DOHH2 (cell line): ENCODE measurements around the gene IL17RA.

ENCODE experiments used
- EZH2phosphoT487 ChIP-seq: fragments of 200-600 bp; sonication (generic); IDR thresholded peaks from 2 replicates; pipeline ENCODE4 v1.6.1; 2017; ENCODE audit warnings: borderline replicate concordance, mild to moderate bottlenecking, antibody characterized with exemption, low read length, moderate library complexity, mixed read lengths
- TF ChIP-seq, protein P1 (sequence below): fragments of 200-600 bp; sonication (generic); IDR thresholded peaks from one replicate; pipeline ENCODE4 v1.5.1; 2014; ENCODE audit warnings: antibody characterized with exemption, mild to moderate bottlenecking, low read depth, low read length; ENCODE audit not compliant: poor library complexity, severe bottlenecking

DNA sequence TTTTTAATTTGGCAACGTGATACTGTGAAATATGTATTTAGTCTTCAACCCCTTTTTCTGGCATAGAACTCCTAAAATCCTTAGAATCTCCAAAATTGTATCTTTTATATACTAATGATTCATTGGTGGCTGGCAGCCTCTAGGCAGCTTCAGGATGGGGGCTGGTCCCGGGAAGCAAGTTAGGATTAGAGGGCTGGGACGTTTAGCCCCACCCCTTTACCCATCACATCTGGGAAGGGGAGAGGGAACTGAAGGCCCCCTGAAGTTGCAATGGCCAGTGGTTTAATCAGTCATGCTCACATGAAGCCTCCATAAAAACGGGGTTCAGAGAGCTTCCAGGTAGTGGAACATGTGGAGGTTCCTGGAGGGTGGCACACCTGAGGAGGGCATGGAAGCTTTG, 7.1 kb downstream of the IL17RA start:
- TF ChIP-seq EZH2phosphoT487, result no peak
- TF ChIP-seq, protein P1, sequence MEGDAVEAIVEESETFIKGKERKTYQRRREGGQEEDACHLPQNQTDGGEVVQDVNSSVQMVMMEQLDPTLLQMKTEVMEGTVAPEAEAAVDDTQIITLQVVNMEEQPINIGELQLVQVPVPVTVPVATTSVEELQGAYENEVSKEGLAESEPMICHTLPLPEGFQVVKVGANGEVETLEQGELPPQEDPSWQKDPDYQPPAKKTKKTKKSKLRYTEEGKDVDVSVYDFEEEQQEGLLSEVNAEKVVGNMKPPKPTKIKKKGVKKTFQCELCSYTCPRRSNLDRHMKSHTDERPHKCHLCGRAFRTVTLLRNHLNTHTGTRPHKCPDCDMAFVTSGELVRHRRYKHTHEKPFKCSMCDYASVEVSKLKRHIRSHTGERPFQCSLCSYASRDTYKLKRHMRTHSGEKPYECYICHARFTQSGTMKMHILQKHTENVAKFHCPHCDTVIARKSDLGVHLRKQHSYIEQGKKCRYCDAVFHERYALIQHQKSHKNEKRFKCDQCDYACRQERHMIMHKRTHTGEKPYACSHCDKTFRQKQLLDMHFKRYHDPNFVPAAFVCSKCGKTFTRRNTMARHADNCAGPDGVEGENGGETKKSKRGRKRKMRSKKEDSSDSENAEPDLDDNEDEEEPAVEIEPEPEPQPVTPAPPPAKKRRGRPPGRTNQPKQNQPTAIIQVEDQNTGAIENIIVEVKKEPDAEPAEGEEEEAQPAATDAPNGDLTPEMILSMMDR, result no peak
